Bronchial epithelial cell (primary cell): ENCODE data around the gene PSG5. TPM values are rescaled to one million over a fixed set of nuclear protein-coding genes. Genes with fewer than 3 reads are reported as not detected.
"Not testable (repeated sequence)": the region's sequence is repeated elsewhere in the genome, so short reads cannot be mapped to it uniquely, and the experiment has no call there.

Source experiments
- DNase-seq: peaks from one replicate; pipeline ENCODE4 v3.0.0-alpha.2; 2010; ENCODE audit warnings: low read depth
- FAIRE-seq: peaks from 2 replicates; lab custom pipeline; 2011; peaks lifted over from hg19 to GRCh38; lab: Jason Lieb, UNC
- H3K27me3 ChIP-seq: 2 replicates; pipeline ENCODE4 v1.5.1; 2011; ENCODE audit warnings: low read length; ENCODE audit not compliant: control insufficient read depth, insufficient read depth
- H3K36me3 ChIP-seq: 2 replicates; pipeline ENCODE4 v1.5.1; 2011; ENCODE audit warnings: low read length; ENCODE audit not compliant: control insufficient read depth, insufficient read depth
- H3K4me3 ChIP-seq: 2 replicates; pipeline ENCODE4 v1.5.1; 2011; ENCODE audit warnings: mild to moderate bottlenecking, low read depth, low read length, control low read depth
- CTCF ChIP-seq: IDR thresholded peaks from 2 replicates; pipeline ENCODE4 v1.5.1; 2011; ENCODE audit warnings: mild to moderate bottlenecking, moderate library complexity, low read length, control low read depth, inconsistent platforms; ENCODE audit not compliant: insufficient read depth, severe bottlenecking
- total RNA-seq: library from RNA; depleted of rRNA; stranded (reverse); fragments of >200 nt; gene quantifications from 2 replicates; pipeline ENCODE4 v1.2.1, GENCODE V29; 2014

PSG5 gene
- total RNA-seq, 1 donor from 2014 or later = not detected

- TF ChIP-seq CTCF = peak; percentile 45
- Histone ChIP-seq H3K4me3 (no peak overlapping the region), H3K27me3 (no peaks in the 10 kb centered on the region), H3K36me3 (no peaks in the 10 kb centered on the region)
- FAIRE-seq (no peak), DNase-seq (no peak)
Observed at GRCh38 chr19:43124360-43124759, 62.0 kb downstream of the PSG5 start.

- not testable (repeated sequence) for H3K4me3 ChIP-seq, H3K27me3 ChIP-seq, H3K36me3 ChIP-seq
- peak; percentile 91 for FAIRE-seq
- DNase-seq = peak; percentile 85
Observed at GRCh38 chr19:43120433-43121026, 65.8 kb downstream of the PSG5 start.

- not testable (repeated sequence) for DNase-seq, FAIRE-seq, H3K27me3 ChIP-seq, H3K36me3 ChIP-seq, H3K4me3 ChIP-seq
Observed at GRCh38 chr19:43119526-43119925, 66.8 kb downstream of the PSG5 start.

Other genes with a start within 250 kb of the PSG5 start
- not detected in 2 replicates for gene PSG7, start 249.3 kb downstream of the PSG5 start, total RNA-seq
- not detected in 2 replicates for gene PSG11, start 160.1 kb downstream of the PSG5 start, total RNA-seq
- not detected in 2 replicates for gene PSG2, start 103.8 kb downstream of the PSG5 start, total RNA-seq
- gene PSG4, start 19.1 kb upstream of the PSG5 start, total RNA-seq = 0.26 TPM in 1 of 2 replicates, not detected in the other
- not detected in 2 replicates for gene PSG9, start 83.0 kb upstream of the PSG5 start, total RNA-seq
- gene CD177, start 167.2 kb upstream of the PSG5 start, total RNA-seq = 0.26 and 6.3 TPM in 2 replicates
- 0.26 TPM in 1 of 2 replicates, not detected in the other for gene TEX101, start 228.4 kb upstream of the PSG5 start, total RNA-seq